ENCODE results near the gene HSH2D.
"Not testable (repeated sequence)": the region's sequence is repeated elsewhere in the genome, so short reads cannot be mapped to it uniquely, and the experiment has no call there.

Gene HSH2D

DNA sequence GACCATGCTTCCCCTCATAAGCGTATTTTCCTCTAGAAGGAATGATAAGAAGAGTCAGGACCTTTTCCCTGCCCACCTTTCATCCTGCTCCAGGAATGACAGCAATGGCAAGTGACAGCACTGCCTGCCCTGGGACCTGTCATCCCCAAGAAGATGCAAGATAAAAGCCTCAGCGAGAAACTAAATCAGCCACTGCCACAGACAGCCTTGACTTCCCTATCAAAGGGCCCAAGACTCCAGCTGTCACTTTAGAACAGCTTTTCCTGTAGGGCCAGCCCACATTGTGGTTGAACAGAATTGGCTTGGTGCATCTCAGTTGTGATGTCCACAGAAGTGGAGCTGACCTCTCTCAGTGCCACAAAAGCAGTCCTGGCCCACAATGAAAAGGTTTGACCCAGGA is 30.7 kb upstream of the HSH2D start:
- Mint-ChIP-seq H3K4me3 (peak overlapping the region; percentile 96), H3K27ac (peak overlapping the region; percentile 97), H3K27me3 (no peaks in the 10 kb centered on the region), H3K4me1 (peaks cover 55% of the 10 kb centered on the region), H3K36me3 (ENCODE audit: low read depth) (peaks cover 26% of the 10 kb centered on the region), H3K9me3 (no peaks in the 10 kb centered on the region)
- no peak for ATAC-seq
- no peak for DNase-seq

- peaks cover 64% of the 10 kb centered on the region for H3K4me1 Mint-ChIP-seq
- no peaks in the 10 kb centered on the region for H3K9me3 Mint-ChIP-seq
- DNase-seq (no peak), ATAC-seq (no peak)
- peak overlapping the region; percentile 54 for H3K27ac Mint-ChIP-seq
- H3K4me3 Mint-ChIP-seq, result peak overlapping the region; percentile 70
- H3K27me3 Mint-ChIP-seq, result no peaks in the 10 kb centered on the region
- H3K36me3 Mint-ChIP-seq (ENCODE audit: low read depth), result peaks cover 36% of the 10 kb centered on the region
These were observed 29.8 kb upstream of the HSH2D start for GRCh38 chr19:16113727-16114126.

DNA sequence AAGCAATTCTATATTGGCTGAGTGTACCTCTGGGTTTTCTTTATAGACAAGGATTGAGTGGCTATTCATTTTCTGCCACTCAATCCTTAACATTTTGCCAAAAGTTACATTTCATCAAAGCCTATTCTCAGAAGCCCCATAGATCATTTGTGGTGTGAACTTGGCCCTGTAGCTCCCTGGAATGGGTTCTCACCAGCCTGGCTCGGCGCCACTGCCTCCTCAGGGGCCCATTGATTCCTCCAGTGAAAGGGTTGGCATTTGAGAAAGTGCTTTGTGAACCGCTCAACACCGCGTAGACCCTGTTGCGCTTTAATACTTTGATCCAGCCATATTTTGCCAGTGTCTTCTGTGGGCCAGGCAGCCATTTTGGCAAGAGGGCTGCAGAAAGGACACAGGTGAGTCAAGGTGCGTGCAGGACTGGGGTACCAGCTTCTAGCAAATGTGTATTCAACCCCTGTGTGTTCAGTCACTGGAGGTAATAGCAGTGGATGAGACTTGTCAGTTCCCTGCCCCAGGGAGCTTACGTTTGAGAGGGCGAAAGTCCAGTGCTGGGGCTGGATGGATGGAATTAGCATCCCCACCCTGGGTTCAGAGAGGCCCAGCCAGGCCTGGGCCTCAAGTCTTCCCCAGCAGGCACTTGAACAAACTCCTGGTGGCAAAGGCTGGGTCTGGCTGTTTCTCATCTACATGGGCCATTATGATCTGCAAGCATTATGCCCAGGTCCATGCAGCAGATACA is 28.0 kb upstream of the HSH2D start:
- Mint-ChIP-seq H3K9me3 (no peaks in the 10 kb centered on the region), H3K36me3 (ENCODE audit: low read depth) (peaks cover 48% of the 10 kb centered on the region), H3K27me3 (no peaks in the 10 kb centered on the region), H3K4me3 (peak overlapping the region; percentile 53), H3K4me1 (peaks cover 82% of the 10 kb centered on the region), H3K27ac (peak overlapping the region; percentile 57)
- DNase-seq (no peak), ATAC-seq (no peak)

- H3K4me1 Mint-ChIP-seq, result peaks cover 85% of the 10 kb centered on the region
These were observed 27.4 kb upstream of the HSH2D start for GRCh38 chr19:16116067-16116466.

GRCh38 chr19:16117594-16118033 is 25.9 kb upstream of the HSH2D start:
- Mint-ChIP-seq H3K27ac (peak overlapping the region; percentile 92), H3K9me3 (no peaks in the 10 kb centered on the region), H3K27me3 (no peaks in the 10 kb centered on the region), H3K36me3 (ENCODE audit: low read depth) (peaks cover 55% of the 10 kb centered on the region), H3K4me3 (peak overlapping the region; percentile 21), H3K4me1 (peaks cover 81% of the 10 kb centered on the region)
- ATAC-seq (no peak), DNase-seq (no peak)

More at GRCh38 chr19:16116067-16116466, 27.4 kb upstream of the HSH2D start:
- H3K27ac Mint-ChIP-seq, result peak overlapping the region; percentile 57
- H3K9me3 Mint-ChIP-seq, result no peaks in the 10 kb centered on the region
- peaks cover 48% of the 10 kb centered on the region for H3K36me3 Mint-ChIP-seq (ENCODE audit: low read depth)
- DNase-seq, result no peak
- no peak for ATAC-seq
- no peaks in the 10 kb centered on the region for H3K27me3 Mint-ChIP-seq
- peak overlapping the region; percentile 53 for H3K4me3 Mint-ChIP-seq

DNA sequence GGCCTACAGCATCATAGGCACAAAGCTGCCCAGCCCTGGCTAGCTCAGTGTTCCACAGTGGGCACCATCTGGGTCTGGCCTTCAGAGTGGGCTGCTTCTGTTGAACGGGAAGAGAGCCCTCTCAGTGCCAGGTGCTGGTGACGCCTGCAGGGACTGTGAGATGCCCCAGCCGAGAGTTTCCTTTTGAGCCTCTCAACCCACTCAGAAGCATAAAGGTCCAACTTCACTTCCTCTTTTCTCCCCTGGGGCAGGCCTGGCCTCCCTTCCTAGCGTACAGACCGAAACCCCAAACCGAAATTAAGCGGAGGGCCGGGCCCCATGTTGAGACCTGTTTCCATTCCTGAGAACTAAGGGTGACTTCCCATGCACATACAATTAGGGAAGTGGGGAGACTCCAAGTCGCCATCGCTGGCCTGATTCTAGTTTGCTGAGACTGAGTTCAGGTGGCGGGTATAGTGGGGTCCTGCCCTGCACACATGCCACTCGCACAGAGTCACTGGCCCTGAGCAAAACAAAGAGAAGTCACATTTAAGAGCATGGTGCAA is 24.9 kb upstream of the HSH2D start:
- H3K27me3 Mint-ChIP-seq, result no peaks in the 10 kb centered on the region
- peaks cover 74% of the 10 kb centered on the region for H3K4me1 Mint-ChIP-seq

GRCh38 chr19:16119075-16119857 is 24.2 kb upstream of the HSH2D start:
- Mint-ChIP-seq H3K36me3 (ENCODE audit: low read depth) (peaks cover 52% of the 10 kb centered on the region), H3K4me1 (peaks cover 70% of the 10 kb centered on the region)
- H3K9me3 Mint-ChIP-seq, result not testable (repeated sequence)

More for the DNA sequence above, 24.9 kb upstream of the HSH2D start:
- DNase-seq, result peak; percentile 65
- peak overlapping the region; percentile 63 for H3K4me3 Mint-ChIP-seq
- H3K9me3 Mint-ChIP-seq, result no peaks in the 10 kb centered on the region
- peak; percentile 86 for ATAC-seq
- H3K36me3 Mint-ChIP-seq (ENCODE audit: low read depth), result peaks cover 53% of the 10 kb centered on the region
- H3K27ac Mint-ChIP-seq, result peak overlapping the region; percentile 92

DNA sequence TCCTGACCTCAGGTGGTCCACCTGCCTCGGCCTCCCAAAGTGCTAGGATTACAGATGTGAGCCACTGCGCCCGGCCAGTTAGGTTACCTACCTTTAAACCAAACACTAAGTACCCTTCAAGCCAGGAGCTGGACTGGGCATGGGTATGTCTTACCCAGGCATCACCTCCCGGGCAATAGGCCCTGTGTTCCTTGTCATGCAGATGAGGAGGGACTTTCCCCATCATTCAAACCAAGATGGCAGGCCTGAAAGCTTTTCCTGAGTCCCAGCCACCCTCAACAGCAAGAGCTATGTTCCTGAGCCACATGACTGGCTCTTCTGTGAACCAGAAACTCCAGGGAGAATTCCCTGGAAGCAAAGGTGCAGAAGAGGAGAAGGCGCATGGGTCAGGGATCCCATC is 22.3 kb upstream of the HSH2D start:
- Mint-ChIP-seq H3K9me3 (no peaks in the 10 kb centered on the region), H3K27me3 (no peaks in the 10 kb centered on the region), H3K27ac (peak overlapping the region; percentile 35), H3K4me1 (peaks cover 52% of the 10 kb centered on the region), H3K36me3 (ENCODE audit: low read depth) (peaks cover 41% of the 10 kb centered on the region), H3K4me3 (no peak overlapping the region)
- ATAC-seq (no peak), DNase-seq (no peak)

More at GRCh38 chr19:16119075-16119857, 24.2 kb upstream of the HSH2D start:
- peak overlapping the region; percentile 92 for H3K27ac Mint-ChIP-seq
- not testable (repeated sequence) for H3K27me3 Mint-ChIP-seq
- DNase-seq, result peak; percentile 32
- H3K4me3 Mint-ChIP-seq, result peak overlapping the region; percentile 63
- peak; percentile 47 for ATAC-seq

DNA sequence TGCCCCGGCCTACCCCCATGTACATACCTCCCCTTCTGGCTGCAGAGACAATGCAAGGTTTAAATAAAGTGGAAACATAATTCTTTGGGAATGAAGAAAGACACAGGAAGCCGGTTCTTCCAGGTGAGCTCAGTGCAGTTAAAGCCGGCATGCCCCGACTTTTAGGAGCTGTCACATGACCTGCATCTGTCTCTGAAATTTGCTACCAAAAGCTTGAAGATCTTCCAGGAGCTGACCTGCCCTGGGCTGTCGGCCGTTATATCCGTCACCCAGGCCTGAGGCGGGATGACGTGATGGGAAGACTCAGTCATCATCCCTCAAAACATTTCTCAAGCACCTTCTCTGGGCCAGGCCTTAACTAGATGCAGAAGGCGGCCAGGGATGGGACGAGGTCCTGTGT is 21.5 kb upstream of the HSH2D start:
- peaks cover 42% of the 10 kb centered on the region for H3K36me3 Mint-ChIP-seq (ENCODE audit: low read depth)
- ATAC-seq (no peak), DNase-seq (no peak)
- H3K27ac Mint-ChIP-seq, result peak overlapping the region; percentile 35
- H3K4me3 Mint-ChIP-seq, result no peak overlapping the region
- peaks cover 44% of the 10 kb centered on the region for H3K4me1 Mint-ChIP-seq
- H3K9me3 Mint-ChIP-seq, result no peaks in the 10 kb centered on the region
- no peaks in the 10 kb centered on the region for H3K27me3 Mint-ChIP-seq

DNA sequence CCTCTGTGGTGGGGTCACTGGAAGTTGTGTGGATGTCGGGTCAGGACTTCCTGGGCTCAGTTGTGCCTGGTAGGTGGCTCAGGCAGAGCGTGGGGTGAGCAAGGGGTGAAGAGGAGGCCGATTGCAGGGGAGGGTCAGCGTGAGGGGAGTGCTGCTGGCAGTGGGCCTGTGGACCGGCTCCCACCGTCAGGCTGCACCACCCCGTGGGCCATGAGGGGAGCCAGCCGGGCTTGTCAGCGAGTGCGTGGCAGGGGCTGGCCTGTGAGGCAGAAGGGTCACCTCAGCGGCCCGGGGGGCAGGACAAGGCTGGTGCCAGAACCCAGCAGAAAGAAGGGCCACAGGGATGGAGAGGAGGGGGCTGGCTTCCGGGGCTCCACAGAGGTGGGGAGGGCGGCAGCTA is 18.5 kb upstream of the HSH2D start:
- no peaks in the 10 kb centered on the region for H3K9me3 Mint-ChIP-seq
- H3K27me3 Mint-ChIP-seq, result no peaks in the 10 kb centered on the region
- peaks cover 34% of the 10 kb centered on the region for H3K36me3 Mint-ChIP-seq (ENCODE audit: low read depth)
- no peak overlapping the region for H3K27ac Mint-ChIP-seq
- H3K4me1 Mint-ChIP-seq, result peaks cover 14% of the 10 kb centered on the region
- DNase-seq (no peak), ATAC-seq (no peak)
- H3K4me3 Mint-ChIP-seq, result no peak overlapping the region

DNA sequence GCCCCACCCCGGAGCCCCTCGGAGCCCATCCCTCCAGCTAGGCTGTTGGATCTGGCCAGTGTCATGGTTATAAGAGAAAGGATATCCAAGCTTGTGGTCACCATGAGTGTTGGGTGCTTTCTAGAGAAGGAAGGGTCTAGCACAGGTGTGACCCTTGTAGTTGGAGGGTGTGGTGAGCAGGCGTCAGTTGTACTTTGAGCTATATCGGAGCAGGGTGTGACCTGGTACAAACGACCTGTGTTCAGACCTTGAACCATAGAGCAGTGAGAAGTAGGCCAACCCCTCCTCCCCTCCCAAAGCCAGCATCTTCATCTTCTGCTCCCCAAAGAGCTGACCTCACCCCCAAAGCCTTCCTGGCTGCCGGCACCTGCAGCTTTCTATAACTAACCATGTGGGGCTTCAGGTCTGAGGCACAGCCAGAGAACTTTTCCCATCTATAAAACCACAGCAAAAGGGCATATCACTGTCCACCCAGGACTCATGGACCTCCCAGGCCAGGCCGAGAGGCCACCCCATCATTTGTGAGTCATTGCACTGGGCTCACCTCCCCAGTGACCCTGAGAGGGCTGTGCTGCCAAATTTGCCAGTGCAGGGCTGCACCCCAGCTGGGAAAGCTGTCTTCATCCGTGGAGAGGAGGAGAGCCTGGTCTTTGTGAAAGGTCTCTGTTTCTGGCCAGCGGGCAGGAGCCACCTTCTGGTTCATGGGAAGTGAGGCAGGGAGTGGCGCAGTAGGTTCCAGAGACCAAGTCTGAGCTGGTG is 17.6 kb upstream of the HSH2D start:
- Mint-ChIP-seq H3K4me3 (no peak overlapping the region), H3K36me3 (ENCODE audit: low read depth) (peaks cover 43% of the 10 kb centered on the region), H3K4me1 (peaks cover 5% of the 10 kb centered on the region), H3K27me3 (no peaks in the 10 kb centered on the region), H3K9me3 (no peaks in the 10 kb centered on the region), H3K27ac (no peak overlapping the region)
- ATAC-seq (no peak), DNase-seq (no peak)

DNA sequence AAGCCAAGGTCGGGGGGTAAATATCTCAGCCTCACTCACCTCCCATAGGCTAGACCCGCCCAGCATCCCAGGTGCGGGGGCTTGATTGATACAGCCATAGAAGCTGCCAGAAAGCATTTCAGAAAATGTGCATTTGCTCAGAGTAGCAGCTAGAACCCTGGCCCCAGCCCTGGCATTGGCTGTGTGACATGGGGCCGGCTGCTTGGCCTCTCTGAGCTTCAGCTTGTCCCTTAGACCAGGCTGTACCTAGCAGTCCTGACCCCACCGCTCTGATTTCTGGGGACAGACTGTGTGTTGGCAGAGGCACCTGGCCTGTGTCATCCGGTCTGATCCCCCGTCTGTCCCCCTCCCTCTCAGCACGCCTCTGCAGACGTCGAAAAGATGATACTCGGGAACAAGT is 16.4 kb upstream of the HSH2D start:
- H3K4me1 Mint-ChIP-seq, result peaks cover 4% of the 10 kb centered on the region
- no peak for ATAC-seq
- H3K9me3 Mint-ChIP-seq, result peaks cover 10% of the 10 kb centered on the region
- H3K27me3 Mint-ChIP-seq, result no peaks in the 10 kb centered on the region
- DNase-seq, result no peak
- H3K36me3 Mint-ChIP-seq (ENCODE audit: low read depth), result peaks cover 46% of the 10 kb centered on the region
- H3K27ac Mint-ChIP-seq, result no peak overlapping the region
- no peak overlapping the region for H3K4me3 Mint-ChIP-seq

DNA sequence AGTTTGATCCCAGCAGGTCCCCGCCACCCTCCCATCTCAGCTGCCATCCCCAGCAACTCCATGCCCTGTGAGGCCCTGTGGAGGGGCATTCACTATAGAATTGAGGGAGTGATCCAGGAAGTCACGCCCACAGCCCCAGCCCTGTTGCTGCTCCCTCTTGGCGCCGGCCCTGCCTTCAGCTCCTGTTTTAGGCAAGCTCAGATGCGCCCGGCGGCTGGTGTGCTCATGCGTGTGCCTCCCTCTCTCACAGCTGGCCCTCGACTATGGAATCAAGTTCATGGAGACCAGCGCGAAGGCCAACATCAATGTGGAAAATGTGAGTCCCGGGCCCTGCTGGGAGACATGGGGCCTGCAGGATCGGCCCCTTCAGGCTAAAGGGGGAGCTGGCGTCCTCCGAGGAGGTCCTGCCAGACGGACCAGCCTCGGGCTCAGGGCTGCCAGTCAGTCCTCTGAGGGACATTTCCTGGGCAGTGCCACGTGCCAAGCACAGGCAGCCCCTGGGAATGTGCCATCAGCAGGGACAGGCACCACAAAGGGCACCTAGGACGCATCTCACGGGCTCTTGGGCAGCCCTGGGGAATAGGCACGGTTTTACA is 15.6 kb upstream of the HSH2D start:
- H3K27ac Mint-ChIP-seq, result no peak overlapping the region
- H3K9me3 Mint-ChIP-seq, result peaks cover 10% of the 10 kb centered on the region
- no peaks in the 10 kb centered on the region for H3K27me3 Mint-ChIP-seq
- H3K36me3 Mint-ChIP-seq (ENCODE audit: low read depth), result peaks cover 54% of the 10 kb centered on the region
- DNase-seq (no peak), ATAC-seq (no peak)
- H3K4me1 Mint-ChIP-seq, result peaks cover 4% of the 10 kb centered on the region
- no peak overlapping the region for H3K4me3 Mint-ChIP-seq

DNA sequence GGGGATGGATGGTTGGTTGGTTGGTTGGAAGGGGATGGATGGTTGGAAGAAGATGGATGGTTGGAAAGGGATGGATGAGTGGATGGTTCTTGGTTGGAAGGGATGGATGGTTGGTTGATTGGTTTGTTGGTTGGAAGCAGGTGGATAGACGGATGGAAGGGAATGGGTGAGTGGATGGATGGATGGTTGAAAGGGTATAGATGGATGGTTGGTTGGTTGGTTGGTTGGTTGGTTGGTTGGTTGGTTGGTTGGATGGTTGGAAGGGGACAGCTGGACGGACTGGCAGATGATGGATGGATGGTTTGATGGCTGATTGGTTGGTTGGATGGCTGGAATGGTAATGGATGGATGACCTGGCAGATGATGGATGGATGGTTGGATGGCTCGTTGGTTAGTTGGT is 11.8 kb upstream of the HSH2D start:
- Mint-ChIP-seq H3K4me3 (no peak overlapping the region), H3K9me3 (peaks cover 10% of the 10 kb centered on the region), H3K36me3 (ENCODE audit: low read depth) (peaks cover 67% of the 10 kb centered on the region), H3K4me1 (peaks cover 4% of the 10 kb centered on the region), H3K27me3 (no peaks in the 10 kb centered on the region), H3K27ac (peak overlapping the region; percentile 59)
- DNase-seq, result no peak
- ATAC-seq, result no peak
